ENCODE data around the gene KIR3DL1. TPM values are rescaled to one million over a fixed set of nuclear protein-coding genes. Genes with fewer than 3 reads are reported as not detected.
"Not testable (repeated sequence)": the region's sequence is repeated elsewhere in the genome, so short reads cannot be mapped to it uniquely, and the experiment has no call there.

Gene KIR3DL1
- total and polyA plus RNA-seq, 4 donors = 0.16 to 0.64 (median 0.18) TPM; not detected in 1

DNA sequence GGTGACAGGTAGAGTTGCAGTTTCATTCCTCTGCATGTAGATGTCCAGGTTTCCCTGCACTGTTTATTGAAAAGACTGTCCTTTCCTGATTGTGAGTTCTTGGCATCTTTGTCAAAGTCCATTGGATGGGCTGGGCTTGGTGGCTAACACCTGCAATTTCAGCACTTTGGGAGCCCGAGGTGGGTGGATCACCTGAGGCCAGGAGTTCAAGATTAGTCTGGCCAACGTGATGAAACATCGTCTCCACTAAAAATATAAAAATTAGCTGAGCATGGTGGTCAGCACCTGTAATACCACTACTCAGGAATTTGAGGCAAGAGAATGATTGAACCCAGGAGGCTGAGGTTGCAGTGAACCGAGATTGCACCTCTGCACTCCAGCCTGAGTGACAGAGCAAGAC, 38.4 kb upstream of the KIR3DL1 start:
- not testable (repeated sequence) for H3K27me3 ChIP-seq (ENCODE audit: control insufficient read depth in 3 of 3, insufficient read depth in 3 of 3, low read length in 2 of 3); H3K9ac ChIP-seq (ENCODE audit: insufficient read depth in 1 of 2, low read length in 2 of 2); H3K9me3 ChIP-seq (ENCODE audit: control insufficient read depth in 4 of 4, insufficient read depth in 3 of 4, low read length in 3 of 4); ATAC-seq (ENCODE audit: insufficient read depth, low FRiP score); H3K36me3 ChIP-seq (ENCODE audit: control insufficient read depth in 4 of 4, insufficient read depth in 4 of 4, low read length in 4 of 4); H3K27ac ChIP-seq (ENCODE audit: low read depth in 1 of 2, low read length in 1 of 2); H3K4me3 ChIP-seq; DNase-seq; H3K4me1 ChIP-seq (ENCODE audit: control insufficient read depth in 5 of 5, insufficient read depth in 5 of 5, low read length in 5 of 5)
- WGBS, 2 donors = 51 to 71% methylated on average over 2 to 4 of the region's 4 CpGs

DNA sequence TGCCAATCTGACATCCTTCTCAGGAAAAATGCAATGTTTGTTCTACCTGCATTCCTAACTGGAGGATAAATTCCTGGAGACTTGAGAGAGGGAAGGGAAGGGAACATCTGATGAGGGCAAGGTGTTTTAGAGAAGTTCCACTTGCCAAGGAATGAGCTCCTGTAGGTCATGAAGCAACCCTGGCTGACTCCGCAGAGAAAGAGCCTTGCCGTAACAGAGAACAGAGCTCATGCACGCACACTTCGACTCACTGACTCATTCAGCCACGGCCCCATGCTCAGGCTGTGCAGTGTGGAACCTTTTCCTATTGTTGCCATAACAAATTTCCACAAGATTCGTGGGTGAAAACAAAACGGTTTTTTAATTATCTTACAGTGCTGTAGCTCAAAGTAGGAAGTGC, 37.4 kb upstream of the KIR3DL1 start:
- ATAC-seq (ENCODE audit: insufficient read depth, low FRiP score); H3K27ac ChIP-seq (ENCODE audit: low read depth in 1 of 2, low read length in 1 of 2); H3K27me3 ChIP-seq (ENCODE audit: control insufficient read depth in 3 of 3, insufficient read depth in 3 of 3, low read length in 2 of 3); H3K9ac ChIP-seq (ENCODE audit: insufficient read depth in 1 of 2, low read length in 2 of 2); H3K4me1 ChIP-seq (ENCODE audit: control insufficient read depth in 5 of 5, insufficient read depth in 5 of 5, low read length in 5 of 5); H3K4me3 ChIP-seq; H3K9me3 ChIP-seq (ENCODE audit: control insufficient read depth in 4 of 4, insufficient read depth in 3 of 4, low read length in 3 of 4); DNase-seq; H3K36me3 ChIP-seq (ENCODE audit: control insufficient read depth in 4 of 4, insufficient read depth in 4 of 4, low read length in 4 of 4): not testable (repeated sequence)
- WGBS, 2 donors = 63 to 77% methylated on average over 6 to 7 of the region's 7 CpGs

DNA sequence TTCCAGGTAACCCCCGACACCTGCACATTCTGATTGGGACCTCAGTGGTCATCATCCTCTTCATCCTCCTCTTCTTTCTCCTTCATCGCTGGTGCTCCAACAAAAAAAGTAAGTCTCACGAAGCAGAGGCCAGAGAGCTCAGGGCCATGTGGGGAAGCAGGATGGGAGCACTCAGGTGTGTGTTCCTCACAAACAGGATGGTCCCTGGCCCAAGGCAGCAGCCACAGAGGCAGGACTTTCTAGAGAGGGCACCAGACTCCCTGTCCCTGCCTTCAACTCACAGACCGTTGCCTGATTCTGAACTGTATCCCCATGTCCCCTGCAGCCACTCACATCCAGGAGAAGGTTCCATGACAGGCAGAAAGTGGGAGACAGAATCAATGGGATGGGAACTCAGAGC, 33.4 kb upstream of the KIR3DL1 start:
- ATAC-seq (ENCODE audit: insufficient read depth, low FRiP score); H3K27me3 ChIP-seq (ENCODE audit: control insufficient read depth in 3 of 3, insufficient read depth in 3 of 3, low read length in 2 of 3); H3K9me3 ChIP-seq (ENCODE audit: control insufficient read depth in 4 of 4, insufficient read depth in 3 of 4, low read length in 3 of 4); H3K27ac ChIP-seq (ENCODE audit: low read depth in 1 of 2, low read length in 1 of 2); DNase-seq; H3K4me3 ChIP-seq; H3K36me3 ChIP-seq (ENCODE audit: control insufficient read depth in 4 of 4, insufficient read depth in 4 of 4, low read length in 4 of 4); H3K9ac ChIP-seq (ENCODE audit: insufficient read depth in 1 of 2, low read length in 2 of 2); H3K4me1 ChIP-seq (ENCODE audit: control insufficient read depth in 5 of 5, insufficient read depth in 5 of 5, low read length in 5 of 5): not testable (repeated sequence)
- WGBS, 2 donors = 76 to 85% methylated on average over 4 of the region's 4 CpGs

DNA sequence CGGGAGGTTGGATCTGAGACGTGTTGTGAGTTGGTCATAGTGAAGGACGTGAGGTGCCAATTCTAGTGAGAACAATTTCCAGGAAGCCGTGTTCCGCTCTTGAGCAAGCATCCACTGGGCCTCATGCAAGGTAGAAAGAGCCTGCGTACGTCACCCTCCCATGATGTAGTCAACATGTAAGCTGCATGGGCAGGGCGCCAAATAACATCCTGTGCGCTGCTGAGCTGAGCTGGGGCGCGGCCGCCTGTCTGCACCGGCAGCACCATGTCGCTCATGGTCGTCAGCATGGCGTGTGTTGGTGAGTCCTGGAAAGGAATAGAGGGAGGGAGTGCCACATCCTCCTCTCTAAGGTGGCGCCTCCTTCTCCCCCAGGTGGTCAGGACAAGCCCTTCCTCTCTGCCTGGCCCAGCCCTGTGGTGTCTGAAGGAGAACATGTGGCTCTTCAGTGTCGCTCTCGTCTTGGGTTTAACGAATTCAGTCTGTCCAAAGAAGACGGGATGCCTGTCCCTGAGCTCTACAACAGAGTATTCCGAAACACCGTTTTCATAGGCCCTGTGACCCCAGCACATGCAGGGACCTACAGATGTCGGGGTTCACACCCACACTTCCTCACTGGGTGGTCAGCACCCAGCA, 30.1 kb upstream of the KIR3DL1 start:
- H3K36me3 ChIP-seq (ENCODE audit: control insufficient read depth in 4 of 4, insufficient read depth in 4 of 4, low read length in 4 of 4); H3K4me1 ChIP-seq (ENCODE audit: control insufficient read depth in 5 of 5, insufficient read depth in 5 of 5, low read length in 5 of 5); DNase-seq; H3K9ac ChIP-seq (ENCODE audit: insufficient read depth in 1 of 2, low read length in 2 of 2); ATAC-seq (ENCODE audit: insufficient read depth, low FRiP score); H3K9me3 ChIP-seq (ENCODE audit: control insufficient read depth in 4 of 4, insufficient read depth in 3 of 4, low read length in 3 of 4); H3K27me3 ChIP-seq (ENCODE audit: control insufficient read depth in 3 of 3, insufficient read depth in 3 of 3, low read length in 2 of 3); H3K27ac ChIP-seq (ENCODE audit: low read depth in 1 of 2, low read length in 1 of 2); H3K4me3 ChIP-seq: not testable (repeated sequence)
- WGBS, 2 donors = 86 to 89% methylated on average over 23 to 24 of the region's 24 CpGs

DNA sequence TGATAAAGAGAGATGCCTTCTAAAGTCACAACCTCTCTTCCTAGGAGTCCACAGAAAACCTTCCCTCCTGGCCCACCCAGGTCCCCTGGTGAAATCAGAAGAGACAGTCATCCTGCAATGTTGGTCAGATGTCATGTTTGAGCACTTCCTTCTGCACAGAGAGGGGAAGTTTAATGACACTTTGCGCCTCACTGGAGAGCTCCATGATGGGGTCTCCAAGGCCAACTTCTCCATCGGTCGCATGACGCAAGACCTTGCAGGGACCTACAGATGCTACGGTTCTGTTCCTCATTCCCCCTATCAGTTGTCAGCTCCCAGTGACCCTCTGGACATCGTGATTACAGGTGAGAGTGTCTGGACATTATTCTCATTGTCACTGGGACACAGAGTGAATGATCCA, 28.1 kb upstream of the KIR3DL1 start:
- not testable (repeated sequence) for H3K27ac ChIP-seq (ENCODE audit: low read depth in 1 of 2, low read length in 1 of 2); H3K9me3 ChIP-seq (ENCODE audit: control insufficient read depth in 4 of 4, insufficient read depth in 3 of 4, low read length in 3 of 4); H3K9ac ChIP-seq (ENCODE audit: insufficient read depth in 1 of 2, low read length in 2 of 2); H3K36me3 ChIP-seq (ENCODE audit: control insufficient read depth in 4 of 4, insufficient read depth in 4 of 4, low read length in 4 of 4); H3K4me1 ChIP-seq (ENCODE audit: control insufficient read depth in 5 of 5, insufficient read depth in 5 of 5, low read length in 5 of 5); H3K27me3 ChIP-seq (ENCODE audit: control insufficient read depth in 3 of 3, insufficient read depth in 3 of 3, low read length in 2 of 3); H3K4me3 ChIP-seq; DNase-seq; ATAC-seq (ENCODE audit: insufficient read depth, low FRiP score)
- 38 to 63% methylated on average over 6 of the region's 6 CpGs for WGBS, 2 donors

DNA sequence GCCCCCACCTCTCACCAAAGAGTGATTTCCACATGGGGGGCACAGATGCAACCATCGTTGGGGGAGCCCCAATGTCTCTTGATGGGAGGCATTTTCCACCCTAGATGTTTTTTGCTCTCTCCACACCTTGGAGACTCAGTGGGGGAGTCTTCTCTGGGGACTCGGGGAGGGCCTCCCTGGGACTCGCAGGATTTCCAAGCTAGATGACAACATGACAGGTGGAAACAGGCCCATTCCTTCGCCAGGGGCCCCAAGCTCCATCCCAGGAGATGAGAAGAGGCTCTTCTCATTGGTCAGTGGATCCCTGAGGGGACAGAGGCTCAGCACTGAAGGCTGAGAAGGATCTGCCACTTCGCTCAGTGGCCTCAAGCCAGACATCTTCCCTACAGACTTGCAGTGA, 25.6 kb upstream of the KIR3DL1 start:
- TF ChIP-seq, protein P1, sequence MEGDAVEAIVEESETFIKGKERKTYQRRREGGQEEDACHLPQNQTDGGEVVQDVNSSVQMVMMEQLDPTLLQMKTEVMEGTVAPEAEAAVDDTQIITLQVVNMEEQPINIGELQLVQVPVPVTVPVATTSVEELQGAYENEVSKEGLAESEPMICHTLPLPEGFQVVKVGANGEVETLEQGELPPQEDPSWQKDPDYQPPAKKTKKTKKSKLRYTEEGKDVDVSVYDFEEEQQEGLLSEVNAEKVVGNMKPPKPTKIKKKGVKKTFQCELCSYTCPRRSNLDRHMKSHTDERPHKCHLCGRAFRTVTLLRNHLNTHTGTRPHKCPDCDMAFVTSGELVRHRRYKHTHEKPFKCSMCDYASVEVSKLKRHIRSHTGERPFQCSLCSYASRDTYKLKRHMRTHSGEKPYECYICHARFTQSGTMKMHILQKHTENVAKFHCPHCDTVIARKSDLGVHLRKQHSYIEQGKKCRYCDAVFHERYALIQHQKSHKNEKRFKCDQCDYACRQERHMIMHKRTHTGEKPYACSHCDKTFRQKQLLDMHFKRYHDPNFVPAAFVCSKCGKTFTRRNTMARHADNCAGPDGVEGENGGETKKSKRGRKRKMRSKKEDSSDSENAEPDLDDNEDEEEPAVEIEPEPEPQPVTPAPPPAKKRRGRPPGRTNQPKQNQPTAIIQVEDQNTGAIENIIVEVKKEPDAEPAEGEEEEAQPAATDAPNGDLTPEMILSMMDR (IDR thresholded peaks at IDR 0.05; ENCODE audit: control extremely low read depth, extremely low read depth) = no peak
- Histone ChIP-seq H3K4me3 (no peak overlapping the region), H3K9ac (ENCODE audit: insufficient read depth in 1 of 2, low read length in 2 of 2) (no peak overlapping the region), H3K27me3 (ENCODE audit: control insufficient read depth in 3 of 3, insufficient read depth in 3 of 3, low read length in 2 of 3) (no peaks in the 10 kb centered on the region), H3K9me3 (ENCODE audit: control insufficient read depth in 4 of 4, insufficient read depth in 3 of 4, low read length in 3 of 4) (peaks cover 0 to 2% (median 0%) of the 10 kb centered on the region in 4 donors), H3K27ac (ENCODE audit: low read depth in 1 of 2, low read length in 1 of 2) (no peak overlapping the region), H3K4me1 (ENCODE audit: control insufficient read depth in 5 of 5, insufficient read depth in 5 of 5, low read length in 5 of 5) (no peaks in the 10 kb centered on the region), H3K36me3 (ENCODE audit: control insufficient read depth in 4 of 4, insufficient read depth in 4 of 4, low read length in 4 of 4) (no peaks in the 10 kb centered on the region)
- no peak for ATAC-seq (ENCODE audit: insufficient read depth, low FRiP score)
- no peak for DNase-seq
- 75 to 90% methylated on average over 5 of the region's 5 CpGs for WGBS, 2 donors
